Measurements from ENCODE around the gene SCGB1C2.

DNA sequence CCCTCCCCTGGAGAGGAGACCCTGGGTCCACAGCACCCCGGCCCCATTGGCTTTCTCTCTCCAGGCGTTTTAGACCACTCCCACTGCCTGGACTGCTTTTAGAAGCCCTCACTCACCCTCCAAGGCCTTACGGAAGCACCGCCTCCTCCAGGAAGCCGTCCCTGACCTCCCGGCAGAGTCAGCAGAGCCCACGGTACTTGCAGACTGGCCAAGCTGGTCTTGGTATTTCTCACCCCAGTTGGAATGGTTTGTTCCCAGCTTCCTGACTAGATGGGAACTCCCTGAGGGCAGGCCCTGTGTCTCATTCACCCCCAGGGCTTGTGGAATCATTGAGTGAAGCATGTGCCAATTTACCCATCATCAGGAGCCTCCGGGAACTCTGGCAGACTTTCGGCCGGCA is 9.2 kb downstream of the SCGB1C2 start:
- TF ChIP-seq, protein P1, sequence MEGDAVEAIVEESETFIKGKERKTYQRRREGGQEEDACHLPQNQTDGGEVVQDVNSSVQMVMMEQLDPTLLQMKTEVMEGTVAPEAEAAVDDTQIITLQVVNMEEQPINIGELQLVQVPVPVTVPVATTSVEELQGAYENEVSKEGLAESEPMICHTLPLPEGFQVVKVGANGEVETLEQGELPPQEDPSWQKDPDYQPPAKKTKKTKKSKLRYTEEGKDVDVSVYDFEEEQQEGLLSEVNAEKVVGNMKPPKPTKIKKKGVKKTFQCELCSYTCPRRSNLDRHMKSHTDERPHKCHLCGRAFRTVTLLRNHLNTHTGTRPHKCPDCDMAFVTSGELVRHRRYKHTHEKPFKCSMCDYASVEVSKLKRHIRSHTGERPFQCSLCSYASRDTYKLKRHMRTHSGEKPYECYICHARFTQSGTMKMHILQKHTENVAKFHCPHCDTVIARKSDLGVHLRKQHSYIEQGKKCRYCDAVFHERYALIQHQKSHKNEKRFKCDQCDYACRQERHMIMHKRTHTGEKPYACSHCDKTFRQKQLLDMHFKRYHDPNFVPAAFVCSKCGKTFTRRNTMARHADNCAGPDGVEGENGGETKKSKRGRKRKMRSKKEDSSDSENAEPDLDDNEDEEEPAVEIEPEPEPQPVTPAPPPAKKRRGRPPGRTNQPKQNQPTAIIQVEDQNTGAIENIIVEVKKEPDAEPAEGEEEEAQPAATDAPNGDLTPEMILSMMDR (conservative IDR thresholded peaks at IDR 0.05; ENCODE audit: low read length) = no peak
- no peak for TF ChIP-seq EZH2phosphoT487 (IDR thresholded peaks at IDR 0.05; ENCODE audit: borderline replicate concordance)

All from Loucy (cell line).